NCI-H187 (cell line): ENCODE results near the gene RRBP1.
"Not testable (repeated sequence)": the region's sequence is repeated elsewhere in the genome, so short reads cannot be mapped to it uniquely, and the experiment has no call there.

Experiments used
- DNase-seq, 2 experiments: peaks; one replicate each; lab custom pipeline; 2025; lab: John Stamatoyannopoulos, UW

Gene RRBP1

GRCh38 chr20:17709361-17710293 lies 27.6 kb upstream of the RRBP1 start:
- DNase-seq, result no peak

- DNase-seq, result no peak
These were observed 26.8 kb upstream of the RRBP1 start for GRCh38 chr20:17708675-17709360.

- DNase-seq, result not testable (repeated sequence)
These were observed 25.9 kb upstream of the RRBP1 start for GRCh38 chr20:17707951-17708350.

GRCh38 chr20:17706632-17707031 lies 24.6 kb upstream of the RRBP1 start:
- no peak for DNase-seq

GRCh38 chr20:17705916-17706315 lies 23.9 kb upstream of the RRBP1 start:
- DNase-seq, result no peak

GRCh38 chr20:17704589-17705317 lies 22.7 kb upstream of the RRBP1 start:
- DNase-seq, result no peak

- DNase-seq, result no peak
These were observed 19.8 kb upstream of the RRBP1 start for GRCh38 chr20:17701826-17702225.

- DNase-seq, result no peak
These were observed 18.6 kb upstream of the RRBP1 start for GRCh38 chr20:17700637-17701036.

GRCh38 chr20:17699931-17700351 lies 17.9 kb upstream of the RRBP1 start, which contains the start of gene BANF2:
TSS of gene BANF2 (plus strand) at chr20:17699966. CDS start at chr20:17725026, 25,060 bp downstream.
- DNase-seq, result no peak

GRCh38 chr20:17698384-17698783 lies 16.3 kb upstream of the RRBP1 start:
- no peak for DNase-seq

GRCh38 chr20:17697171-17697570 lies 15.1 kb upstream of the RRBP1 start:
- DNase-seq, result no peak

- no peak for DNase-seq
These were observed 14.2 kb upstream of the RRBP1 start for GRCh38 chr20:17696287-17696686.

- DNase-seq, result no peak
These were observed 12.7 kb upstream of the RRBP1 start for GRCh38 chr20:17694767-17695166.

GRCh38 chr20:17693444-17694001 lies 11.5 kb upstream of the RRBP1 start:
- DNase-seq, result no peak

- no peak for DNase-seq
These were observed 9.7 kb upstream of the RRBP1 start for GRCh38 chr20:17691758-17692157.

GRCh38 chr20:17690144-17690543 lies 8.1 kb upstream of the RRBP1 start:
- no peak for DNase-seq

GRCh38 chr20:17688965-17689364 lies 6.9 kb upstream of the RRBP1 start:
- no peak for DNase-seq

- DNase-seq, result no peak
These were observed 5.8 kb upstream of the RRBP1 start for GRCh38 chr20:17687800-17688199.

- no peak for DNase-seq
These were observed 3.1 kb upstream of the RRBP1 start for GRCh38 chr20:17685168-17685567.

- DNase-seq, result no peak
These were observed 2.2 kb upstream of the RRBP1 start for GRCh38 chr20:17684077-17684888.
